K562 (cell line): ENCODE measurements around the gene CLCN2. TPM values are rescaled to one million over a fixed set of nuclear protein-coding genes. Genes with fewer than 3 reads are reported as not detected.

ENCODE experiments used
- ATAC-seq: fragments of 200-7000 bp; cut with Tn5 transposase; 3 replicates; pipeline ENCODE4 v1.9.1; 2020; ENCODE audit warnings: moderate library complexity
- BruUV-seq: library from RNA; stranded (reverse); fragments of 400-500 nt; replicated peaks from 2 replicates; lab custom pipeline; 2021; lab: Mats Ljungman, UMichigan
- CTCF ChIA-PET: fragments of 300-600 bp; formaldehyde crosslinking; extraction: SDS; loops from one replicate; lab custom pipeline; 2021; ENCODE audit warnings: low intra/inter-chr PET ratio; lab: Yijun Ruan, JAX
- POLR2A ChIA-PET: fragments of 300-600, 350-650 bp; sonication (Branson Sonifier 250); formaldehyde crosslinking; extraction: SDS; loops from one replicate; lab custom pipeline; 2021; ENCODE audit warnings: antibody characterized with exemption, inconsistent platforms; lab: Yijun Ruan, JAX
- DNase-seq, 4 experiments: peaks; one replicate each; pipeline versions ENCODE4 v3.0.0 to v3.0.0-alpha.2; 2011 to 2018; ENCODE audit warnings: low spot score in 3 of 4, mixed read lengths in 3 of 4; ENCODE audit errors: extremely low read depth in 1 of 4
- FAIRE-seq: peaks from 2 replicates; lab custom pipeline; 2011; peaks lifted over from hg19 to GRCh38; lab: Jason Lieb, UNC
- H2AFZ ChIP-seq: 2 replicates; pipeline ENCODE4 v1.6.0; 2011; ENCODE audit warnings: low read depth, low read length, control low read depth, inconsistent platforms
- H3K27ac ChIP-seq: fragments of 200-600 bp; 3 replicates; pipeline ENCODE4 v1.8.0; 2011; ENCODE audit warnings: low read depth, mild to moderate bottlenecking, control low read depth, inconsistent platforms, low read length, moderate library complexity, mixed read lengths; ENCODE audit errors: extremely low read depth
- H3K27me3 ChIP-seq, 2 experiments: fragments of 300-600 bp in 1 of 2; 2 replicates in 1 of 2; 3 replicates in 1 of 2; pipeline versions ENCODE4 v1.6.0 to v1.8.0; 2011; ENCODE audit warnings: inconsistent platforms in 2 of 2, low read length in 2 of 2, mild to moderate bottlenecking in 1 of 2, mixed read lengths in 1 of 2, moderate library complexity in 1 of 2; ENCODE audit not compliant: control insufficient read depth in 2 of 2, insufficient read depth in 2 of 2
- H3K36me3 ChIP-seq: fragments of 300-600 bp; 3 replicates; pipeline ENCODE4 v1.8.0; 2011; ENCODE audit warnings: mild to moderate bottlenecking, low read length, inconsistent platforms; ENCODE audit not compliant: control insufficient read depth, insufficient read depth
- H3K4me1 ChIP-seq, 2 experiments: fragments of 200-600 bp in 1 of 2; replicated peaks in 1 of 2; 2 replicates in 1 of 2; 3 replicates in 1 of 2; pipeline versions ENCODE4 v1.5.1 to v1.8.0; 2011; ENCODE audit warnings: inconsistent platforms in 2 of 2, low read length in 2 of 2, mild to moderate bottlenecking in 1 of 2, mixed read lengths in 1 of 2, moderate library complexity in 1 of 2; ENCODE audit not compliant: control insufficient read depth in 2 of 2, insufficient read depth in 2 of 2
- H3K4me2 ChIP-seq: 2 replicates; pipeline ENCODE4 v1.6.1; 2011; ENCODE audit warnings: low read length, control low read depth, inconsistent platforms, mixed read lengths; ENCODE audit not compliant: insufficient read depth
- H3K4me3 ChIP-seq: fragments of 200-600 bp; sonication (generic), shearing (Covaris generic); 2 replicates; pipeline ENCODE4 v1.5.1; 2016; ENCODE audit warnings: control low read depth, inconsistent platforms
- H3K79me2 ChIP-seq: fragments of 200-600 bp; 3 replicates; pipeline ENCODE4 v1.8.0; 2011; ENCODE audit warnings: low read length, inconsistent platforms; ENCODE audit not compliant: control insufficient read depth, insufficient read depth
- H3K9ac ChIP-seq, 2 experiments: 2 replicates each; pipeline versions ENCODE4 v1.6.0 to v1.6.1; 2011; ENCODE audit warnings: low read depth in 2 of 2, low read length in 2 of 2, control low read depth in 1 of 2, inconsistent platforms in 1 of 2, mild to moderate bottlenecking in 1 of 2, mixed read lengths in 1 of 2; ENCODE audit not compliant: insufficient read depth in 1 of 2
- H3K9me1 ChIP-seq: one replicate; pipeline ENCODE4 v1.6.0; 2011; ENCODE audit warnings: inconsistent platforms, mild to moderate bottlenecking, low read length, moderate library complexity; ENCODE audit not compliant: control insufficient read depth, insufficient read depth
- H3K9me3 ChIP-seq: replicated peaks from 2 replicates; pipeline ENCODE4 v1.5.1; 2011; ENCODE audit warnings: low read depth, low read length, inconsistent platforms; ENCODE audit not compliant: control insufficient read depth, insufficient read depth
- H4K20me1 ChIP-seq: replicated peaks from 2 replicates; pipeline ENCODE4 v1.6.1; 2011; ENCODE audit warnings: low read length, inconsistent platforms, mixed read lengths; ENCODE audit not compliant: control insufficient read depth, insufficient read depth
- DACH1 ChIP-seq: fragments of 450-650 bp; IDR thresholded peaks from 2 replicates; pipeline ENCODE4 v1.6.1; 2018; ENCODE audit not compliant: partially characterized antibody
- ETV1 ChIP-seq: fragments of 450-650 bp; conservative IDR thresholded peaks from 2 replicates; pipeline ENCODE4 v1.6.1; 2016; ENCODE audit warnings: missing genetic modification characterization, control low read depth, low read depth, missing compliant biosample characterization
- KDM5B ChIP-seq: fragments of 200-600 bp; sonication (generic); IDR thresholded peaks from 2 replicates; pipeline ENCODE4 v1.6.1; 2012; ENCODE audit warnings: low read depth, mild to moderate bottlenecking, moderate library complexity, low read length, control low read depth, inconsistent platforms; ENCODE audit not compliant: insufficient replicate concordance
- PML ChIP-seq: IDR thresholded peaks from 2 replicates; pipeline ENCODE4 v1.6.1; 2012; ENCODE audit warnings: low read length, inconsistent platforms
- PTBP1 ChIP-seq: fragments of 200-400 bp; formaldehyde crosslinking; IDR thresholded peaks from 2 replicates; pipeline ENCODE4 v1.6.1; 2017; ENCODE audit warnings: low read depth, low read length
- SIX5 ChIP-seq, 2 experiments: IDR thresholded peaks; 2 replicates each; pipeline ENCODE4 v1.6.1; 2011; ENCODE audit warnings: low read length in 2 of 2, borderline replicate concordance in 1 of 2, low read depth in 1 of 2, mild to moderate bottlenecking in 1 of 2, moderate library complexity in 1 of 2; ENCODE audit not compliant: insufficient read depth in 1 of 2
- WGBS: fragments of 100-300 bp; shearing (Covaris generic); methylation state at CpG from one replicate; pipeline ENCODE4 v1.1.6; 2016; ENCODE audit warnings: low coverage, mixed read lengths; ENCODE audit not compliant: insufficient coverage; ENCODE audit errors: missing lambda C conversion rate; 5-methylcytosine and 5-hydroxymethylcytosine counted together
- in situ Hi-C: fragments of 300-500 bp; cut with MboI; formaldehyde crosslinking; loops from 4 replicates; pipeline ENCODE4 v1.15.0; 2018; ENCODE audit warnings: inconsistent platforms, mixed read lengths
- intact Hi-C: fragments of 100-400 bp; cut with micrococcal nuclease; formaldehyde crosslinking; loops from 2 replicates; pipeline ENCODE4 v1.14.2; 2022
- polyA plus RNA-seq, 8 experiments: library from polyadenylated mRNA; depleted of rRNA in 4 of 8; stranded (reverse) in 5 of 8; unstranded in 3 of 8; fragments of >200 nt; fragmentation: Nextera tagmentation in 2 of 8; fragmentation: Illumina TruSeq in 1 of 8; extraction: Ambion mirVana in 2 of 8; extraction: Trizol in 1 of 8; gene quantifications; 2 replicates each; pipeline versions ENCODE4 v1.2.1 to v1.2.3, GENCODE V29; 2011 to 2014; ENCODE audit warnings: inconsistent platforms in 1 of 8, missing spikeins in 1 of 8
- total RNA-seq, 7 experiments: library from RNA; depleted of rRNA in 6 of 7; stranded (reverse); fragments of >200 nt in 6 of 7; fragmentation: Illumina TruSeq in 2 of 7; extraction: Trizol in 2 of 7; gene quantifications; 2 replicates each; pipeline versions ENCODE4 v1.2.1 to v1.2.3, GENCODE V29; 2011 to 2021; ENCODE audit warnings: low replicate concordance in 1 of 7
- TF ChIP-seq, protein P1 (sequence below): fragments of 250-450 bp; sonication (Bioruptor Pico); IDR thresholded peaks from 2 replicates; pipeline ENCODE4 v1.4.0; 2020
- TF ChIP-seq, protein P2 (sequence below): fragments of 450-650 bp; IDR thresholded peaks from 2 replicates; pipeline ENCODE4 v1.6.1; 2016; ENCODE audit warnings: mild to moderate bottlenecking
- TF ChIP-seq, protein P3 (sequence below): sonication (generic); formaldehyde crosslinking; IDR thresholded peaks from 2 replicates; pipeline ENCODE4 v1.8.0; 2022; ENCODE audit warnings: mild to moderate bottlenecking, missing genetic modification reagents
- TF ChIP-seq, protein P4 (sequence below): fragments of 450-650 bp; IDR thresholded peaks from 2 replicates; pipeline ENCODE4 v1.6.1; 2016; ENCODE audit warnings: borderline replicate concordance

Gene CLCN2
- total and polyA plus RNA-seq, 9 of the 15 experiments (the other 6 are each of a cell fraction or from before 2014, with no cell fraction given) = 0.10 to 14.0 (median 6.9) TPM

DNA sequence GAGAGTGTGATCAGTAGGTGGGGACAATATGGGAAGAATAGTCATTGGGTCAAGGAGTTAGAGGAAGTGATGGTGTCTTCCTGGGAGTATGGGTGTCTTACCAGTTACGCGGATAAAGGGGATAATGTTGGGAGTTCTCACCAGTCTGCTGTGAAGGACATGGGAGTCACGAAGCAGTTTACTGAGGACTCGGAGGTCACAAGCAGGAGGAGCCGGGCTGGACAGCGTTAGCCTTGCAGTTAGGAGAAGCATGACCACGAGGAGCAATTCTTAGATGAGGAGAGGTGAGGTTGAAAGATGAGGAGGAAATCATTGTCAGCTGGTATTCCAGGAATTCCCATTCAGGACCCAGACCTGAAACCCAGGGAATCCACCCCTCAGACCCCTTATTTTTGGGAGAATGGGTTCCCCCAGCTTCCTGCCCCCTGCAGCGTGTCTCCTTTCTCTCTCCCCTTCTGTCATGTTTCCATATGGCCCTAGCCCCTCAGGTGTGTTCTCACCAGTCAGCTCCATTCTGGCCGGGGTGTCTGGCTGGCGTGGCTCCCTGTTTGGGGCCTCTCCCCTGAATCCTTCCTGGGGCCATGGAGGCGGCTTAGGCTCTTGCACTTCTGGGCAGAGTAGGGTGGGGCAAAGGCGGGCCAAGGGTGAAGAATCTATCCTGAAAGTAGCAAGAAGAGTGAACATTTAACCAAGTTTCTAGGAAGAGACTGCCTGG, 14.5 kb upstream of the CLCN2 start:
- peaks cover 5 to 25% of the 10 kb centered on the region in 2 experiments; a peak in 4 of 5 replicates for H3K4me1 ChIP-seq
- CTCF ChIA-PET = no interaction called here
- peaks cover 7 to 10% of the 10 kb centered on the region in 2 experiments for H3K27me3 ChIP-seq
- no peaks in the 10 kb centered on the region for H3K9me3 ChIP-seq
- no TSS peak for BruUV-seq
- TF ChIP-seq ETV1 (tag) (no peak), DACH1 (no peak), SIX5 (IDR thresholded peaks at IDR 0.05; ENCODE audit: borderline replicate concordance in 1 of 2, insufficient read depth in 1 of 2, low read depth in 1 of 2, low read length in 2 of 2) (no peak), PML (no peak), PTBP1 (no peak), KDM5B (no peak)
- TF ChIP-seq, protein P1, sequence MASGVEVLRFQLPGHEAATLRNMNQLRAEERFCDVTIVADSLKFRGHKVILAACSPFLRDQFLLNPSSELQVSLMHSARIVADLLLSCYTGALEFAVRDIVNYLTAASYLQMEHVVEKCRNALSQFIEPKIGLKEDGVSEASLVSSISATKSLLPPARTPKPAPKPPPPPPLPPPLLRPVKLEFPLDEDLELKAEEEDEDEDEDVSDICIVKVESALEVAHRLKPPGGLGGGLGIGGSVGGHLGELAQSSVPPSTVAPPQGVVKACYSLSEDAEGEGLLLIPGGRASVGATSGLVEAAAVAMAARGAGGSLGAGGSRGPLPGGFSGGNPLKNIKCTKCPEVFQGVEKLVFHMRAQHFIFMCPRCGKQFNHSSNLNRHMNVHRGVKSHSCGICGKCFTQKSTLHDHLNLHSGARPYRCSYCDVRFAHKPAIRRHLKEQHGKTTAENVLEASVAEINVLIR (CRISPR knock-in tag) = no peak
- TF ChIP-seq, protein P2, sequence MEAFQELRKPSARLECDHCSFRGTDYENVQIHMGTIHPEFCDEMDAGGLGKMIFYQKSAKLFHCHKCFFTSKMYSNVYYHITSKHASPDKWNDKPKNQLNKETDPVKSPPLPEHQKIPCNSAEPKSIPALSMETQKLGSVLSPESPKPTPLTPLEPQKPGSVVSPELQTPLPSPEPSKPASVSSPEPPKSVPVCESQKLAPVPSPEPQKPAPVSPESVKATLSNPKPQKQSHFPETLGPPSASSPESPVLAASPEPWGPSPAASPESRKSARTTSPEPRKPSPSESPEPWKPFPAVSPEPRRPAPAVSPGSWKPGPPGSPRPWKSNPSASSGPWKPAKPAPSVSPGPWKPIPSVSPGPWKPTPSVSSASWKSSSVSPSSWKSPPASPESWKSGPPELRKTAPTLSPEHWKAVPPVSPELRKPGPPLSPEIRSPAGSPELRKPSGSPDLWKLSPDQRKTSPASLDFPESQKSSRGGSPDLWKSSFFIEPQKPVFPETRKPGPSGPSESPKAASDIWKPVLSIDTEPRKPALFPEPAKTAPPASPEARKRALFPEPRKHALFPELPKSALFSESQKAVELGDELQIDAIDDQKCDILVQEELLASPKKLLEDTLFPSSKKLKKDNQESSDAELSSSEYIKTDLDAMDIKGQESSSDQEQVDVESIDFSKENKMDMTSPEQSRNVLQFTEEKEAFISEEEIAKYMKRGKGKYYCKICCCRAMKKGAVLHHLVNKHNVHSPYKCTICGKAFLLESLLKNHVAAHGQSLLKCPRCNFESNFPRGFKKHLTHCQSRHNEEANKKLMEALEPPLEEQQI = no peak
- TF ChIP-seq, protein P3, sequence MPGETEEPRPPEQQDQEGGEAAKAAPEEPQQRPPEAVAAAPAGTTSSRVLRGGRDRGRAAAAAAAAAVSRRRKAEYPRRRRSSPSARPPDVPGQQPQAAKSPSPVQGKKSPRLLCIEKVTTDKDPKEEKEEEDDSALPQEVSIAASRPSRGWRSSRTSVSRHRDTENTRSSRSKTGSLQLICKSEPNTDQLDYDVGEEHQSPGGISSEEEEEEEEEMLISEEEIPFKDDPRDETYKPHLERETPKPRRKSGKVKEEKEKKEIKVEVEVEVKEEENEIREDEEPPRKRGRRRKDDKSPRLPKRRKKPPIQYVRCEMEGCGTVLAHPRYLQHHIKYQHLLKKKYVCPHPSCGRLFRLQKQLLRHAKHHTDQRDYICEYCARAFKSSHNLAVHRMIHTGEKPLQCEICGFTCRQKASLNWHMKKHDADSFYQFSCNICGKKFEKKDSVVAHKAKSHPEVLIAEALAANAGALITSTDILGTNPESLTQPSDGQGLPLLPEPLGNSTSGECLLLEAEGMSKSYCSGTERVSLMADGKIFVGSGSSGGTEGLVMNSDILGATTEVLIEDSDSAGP (CRISPR knock-in tag) = no peak
- TF ChIP-seq, protein P4, sequence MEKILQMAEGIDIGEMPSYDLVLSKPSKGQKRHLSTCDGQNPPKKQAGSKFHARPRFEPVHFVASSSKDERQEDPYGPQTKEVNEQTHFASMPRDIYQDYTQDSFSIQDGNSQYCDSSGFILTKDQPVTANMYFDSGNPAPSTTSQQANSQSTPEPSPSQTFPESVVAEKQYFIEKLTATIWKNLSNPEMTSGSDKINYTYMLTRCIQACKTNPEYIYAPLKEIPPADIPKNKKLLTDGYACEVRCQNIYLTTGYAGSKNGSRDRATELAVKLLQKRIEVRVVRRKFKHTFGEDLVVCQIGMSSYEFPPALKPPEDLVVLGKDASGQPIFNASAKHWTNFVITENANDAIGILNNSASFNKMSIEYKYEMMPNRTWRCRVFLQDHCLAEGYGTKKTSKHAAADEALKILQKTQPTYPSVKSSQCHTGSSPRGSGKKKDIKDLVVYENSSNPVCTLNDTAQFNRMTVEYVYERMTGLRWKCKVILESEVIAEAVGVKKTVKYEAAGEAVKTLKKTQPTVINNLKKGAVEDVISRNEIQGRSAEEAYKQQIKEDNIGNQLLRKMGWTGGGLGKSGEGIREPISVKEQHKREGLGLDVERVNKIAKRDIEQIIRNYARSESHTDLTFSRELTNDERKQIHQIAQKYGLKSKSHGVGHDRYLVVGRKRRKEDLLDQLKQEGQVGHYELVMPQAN = no peak
- no peak overlapping the region for H3K4me3 ChIP-seq
- DNase-seq (no peak), ATAC-seq (no peak), FAIRE-seq (no peak)
- H3K79me2 ChIP-seq = no peaks in the 10 kb centered on the region
- no peak overlapping the region for H3K9ac ChIP-seq
- intact Hi-C loops (loop anchor here (10.0 kb wide), 1 partner anchor 399 kb away; no protein-coding TSS in a partner anchor), in situ Hi-C loops (no loop called here)
- 0 out of 2 replicates have a peak, but pooled peaks cover 8% of the 10 kb centered on the region for H4K20me1 ChIP-seq
- H3K4me2 ChIP-seq = no peak overlapping the region
- H2AFZ ChIP-seq = no peak overlapping the region
- no peak overlapping the region for H3K27ac ChIP-seq
- POLR2A ChIA-PET = interaction anchor here (0.6 kb wide), 3 partner anchors 12 to 1498 kb away, joined by 3 read pairs; no protein-coding TSS in a partner anchor
- no peaks in the 10 kb centered on the region for H3K9me1 ChIP-seq
- 38% methylated on average over 11 of the region's 12 CpGs for WGBS
- H3K36me3 ChIP-seq = no peaks in the 10 kb centered on the region
